Measurements from ENCODE around the gene PPP2R5B.
A peak's percentile ranks its signal among the peaks of the same experiment; 100 is the strongest.

Gene PPP2R5B

DNA sequence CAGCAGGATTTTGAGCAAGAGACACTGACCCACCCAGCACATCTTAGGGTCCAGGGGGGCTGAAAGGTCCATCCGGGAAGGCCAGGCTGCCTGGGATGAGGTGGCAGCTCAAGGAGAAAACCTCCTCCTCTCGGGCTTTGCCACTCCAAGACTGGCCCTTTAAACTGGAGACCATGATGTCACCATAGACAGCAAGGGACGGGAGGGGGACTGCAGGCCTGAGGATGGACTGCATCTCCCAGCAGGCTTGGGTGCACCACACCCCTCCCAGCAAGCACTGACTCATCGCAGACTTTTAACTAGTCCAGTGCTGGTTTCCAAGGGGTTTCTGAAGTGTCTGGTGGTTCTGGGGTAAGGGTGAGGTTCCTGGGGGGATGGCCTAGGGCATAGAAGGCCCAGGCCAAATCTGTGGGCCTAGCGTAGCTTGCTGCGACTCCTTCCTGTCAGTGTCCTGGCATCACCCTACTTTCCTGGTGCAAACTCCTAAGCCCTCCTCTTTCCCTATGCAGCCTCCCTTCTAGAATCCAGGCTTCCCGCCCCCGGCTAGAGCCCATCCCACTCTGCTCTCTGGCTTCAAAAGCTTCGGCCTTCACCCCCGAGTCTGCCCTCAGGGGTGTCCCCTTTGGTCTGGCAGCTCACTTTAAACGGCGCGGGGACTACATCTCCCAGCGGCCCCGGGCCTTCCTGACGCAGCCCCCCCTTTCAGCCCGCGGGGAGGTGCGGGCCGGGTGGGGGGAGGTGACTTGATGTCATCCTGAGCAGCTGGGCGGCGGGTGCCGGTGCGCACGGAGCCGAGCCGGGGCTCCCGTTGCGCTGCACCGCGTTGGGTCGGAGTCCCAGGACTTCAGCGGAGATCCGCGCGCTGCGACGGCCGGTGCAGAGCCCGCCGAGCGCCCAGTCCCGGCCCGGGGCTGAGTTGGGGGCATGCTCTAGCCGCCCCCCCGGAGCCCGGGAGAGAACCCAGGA lies at the start of gene PPP2R5B:
PPP2R5B (plus strand) TSS at position 746 of the 966 bp plus-strand sequence. CDS start 1,046 bp downstream, outside the sequence.
- peak; percentile 97 for TF ChIP-seq JUND (IDR thresholded peaks at IDR 0.05; ENCODE audit: low read depth)
- DNase-seq (ENCODE audit: low read depth in 1 of 2, low spot score in 1 of 2): peak; percentile 97 to 99
- in situ Hi-C loops (cut with HindIII; ENCODE audit: low pct_unique_long_range_greater_than_20kb, low sequenced_read_pairs): no loop called here

DNA sequence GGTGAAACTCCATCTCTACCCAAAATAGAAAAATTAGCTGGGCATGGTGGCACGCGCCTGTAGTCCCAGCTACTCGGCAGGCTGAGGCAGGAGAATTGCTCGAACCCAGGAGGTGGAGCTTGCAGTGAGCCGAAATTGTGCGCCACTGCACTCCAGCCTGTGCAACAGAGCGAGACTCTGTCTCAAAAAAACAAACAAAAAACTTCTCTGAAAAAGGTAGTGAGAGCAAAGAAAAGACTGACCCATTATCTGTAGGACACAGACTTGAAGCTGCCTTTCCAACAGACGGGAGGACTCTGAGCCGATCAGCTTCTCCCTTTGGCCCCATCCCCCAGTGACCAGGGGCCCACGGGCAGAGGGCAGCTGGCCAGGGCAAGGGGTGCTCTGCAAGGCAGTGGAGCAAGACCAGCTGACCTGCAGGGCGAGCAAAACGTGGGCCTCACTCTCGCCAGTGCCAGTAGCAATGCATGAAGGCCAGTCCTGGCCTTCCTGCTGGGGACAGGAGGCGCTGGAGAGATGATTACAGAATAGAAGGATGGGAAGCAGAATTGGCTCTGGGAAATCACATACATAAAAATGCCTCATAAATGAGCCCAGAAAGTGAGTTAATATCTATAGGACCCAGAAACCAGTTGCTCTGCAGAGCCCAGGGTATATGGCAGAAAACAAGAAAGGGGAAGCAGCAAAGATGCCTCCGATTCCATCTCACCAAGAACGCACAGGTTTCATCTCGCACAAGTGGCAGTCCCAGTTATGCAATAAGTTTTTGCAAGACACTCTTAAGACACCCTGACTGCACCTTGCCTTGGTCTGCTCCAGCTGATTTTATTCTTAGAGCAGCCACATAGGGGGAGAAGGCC lies 48.9 kb upstream of the PPP2R5B start:
- TF ChIP-seq JUND (IDR thresholded peaks at IDR 0.05; ENCODE audit: low read depth): no peak
- in situ Hi-C loops (cut with HindIII; ENCODE audit: low pct_unique_long_range_greater_than_20kb, low sequenced_read_pairs): no loop called here
- no peak for DNase-seq (ENCODE audit: low read depth in 1 of 2, low spot score in 1 of 2)

- in situ Hi-C loops (cut with HindIII; ENCODE audit: low pct_unique_long_range_greater_than_20kb, low sequenced_read_pairs): no loop called here
- TF ChIP-seq JUND (IDR thresholded peaks at IDR 0.05; ENCODE audit: low read depth): no peak
- no peak for DNase-seq (ENCODE audit: low read depth in 1 of 2, low spot score in 1 of 2)
Observed at GRCh38 chr11:64876229-64876750, 48.2 kb upstream of the PPP2R5B start.

DNA sequence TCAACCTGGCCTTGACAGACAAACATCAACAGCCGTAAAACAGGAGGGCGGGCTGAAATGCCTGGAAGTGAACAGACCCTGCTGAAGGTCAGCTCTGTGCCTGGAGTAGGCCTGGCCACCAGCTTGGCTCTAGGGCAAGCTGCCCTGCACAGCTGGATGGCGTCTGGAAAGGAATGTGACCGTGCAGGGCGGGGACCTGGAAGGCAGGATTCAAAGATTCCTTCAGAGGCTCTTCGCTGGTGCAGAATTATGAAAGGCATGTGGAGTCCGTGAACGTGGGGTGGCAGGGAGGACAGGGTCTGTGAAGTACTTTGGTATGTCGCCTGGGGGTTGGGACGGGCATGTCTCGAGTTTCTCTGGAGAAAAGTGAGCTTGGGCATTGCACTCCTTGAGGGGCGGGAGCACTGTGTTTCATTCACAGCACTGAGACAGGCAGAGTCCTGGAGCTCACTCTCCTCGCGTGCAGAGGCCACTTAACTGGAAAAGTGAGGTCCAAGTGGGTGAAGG lies 47.6 kb upstream of the PPP2R5B start:
- no peak for TF ChIP-seq JUND (IDR thresholded peaks at IDR 0.05; ENCODE audit: low read depth)
- peak; percentile 90 to 98 for DNase-seq (ENCODE audit: low read depth in 1 of 2, low spot score in 1 of 2)
- in situ Hi-C loops (cut with HindIII; ENCODE audit: low pct_unique_long_range_greater_than_20kb, low sequenced_read_pairs): no loop called here

- no peak for TF ChIP-seq JUND (IDR thresholded peaks at IDR 0.05; ENCODE audit: low read depth)
- in situ Hi-C loops (cut with HindIII; ENCODE audit: low pct_unique_long_range_greater_than_20kb, low sequenced_read_pairs): no loop called here
- DNase-seq (ENCODE audit: low read depth in 1 of 2, low spot score in 1 of 2): no peak
Observed at GRCh38 chr11:64877390-64878222, 46.9 kb upstream of the PPP2R5B start.

- in situ Hi-C loops (cut with HindIII; ENCODE audit: low pct_unique_long_range_greater_than_20kb, low sequenced_read_pairs): no loop called here
- no peak for DNase-seq (ENCODE audit: low read depth in 1 of 2, low spot score in 1 of 2)
- no peak for TF ChIP-seq JUND (IDR thresholded peaks at IDR 0.05; ENCODE audit: low read depth)
Observed at GRCh38 chr11:64878223-64878493, 46.3 kb upstream of the PPP2R5B start.

GRCh38 chr11:64878494-64879243 lies 45.8 kb upstream of the PPP2R5B start, which contains the start of gene EHD1:
Gene EHD1 (minus strand): TSS chr11:64878621. CDS start chr11:64878464, 157 bp downstream.
- TF ChIP-seq JUND (IDR thresholded peaks at IDR 0.05; ENCODE audit: low read depth): no peak
- DNase-seq (ENCODE audit: low read depth in 1 of 2, low spot score in 1 of 2): peak; percentile 98 to 99
- in situ Hi-C loops (cut with HindIII; ENCODE audit: low pct_unique_long_range_greater_than_20kb, low sequenced_read_pairs): no loop called here

DNA sequence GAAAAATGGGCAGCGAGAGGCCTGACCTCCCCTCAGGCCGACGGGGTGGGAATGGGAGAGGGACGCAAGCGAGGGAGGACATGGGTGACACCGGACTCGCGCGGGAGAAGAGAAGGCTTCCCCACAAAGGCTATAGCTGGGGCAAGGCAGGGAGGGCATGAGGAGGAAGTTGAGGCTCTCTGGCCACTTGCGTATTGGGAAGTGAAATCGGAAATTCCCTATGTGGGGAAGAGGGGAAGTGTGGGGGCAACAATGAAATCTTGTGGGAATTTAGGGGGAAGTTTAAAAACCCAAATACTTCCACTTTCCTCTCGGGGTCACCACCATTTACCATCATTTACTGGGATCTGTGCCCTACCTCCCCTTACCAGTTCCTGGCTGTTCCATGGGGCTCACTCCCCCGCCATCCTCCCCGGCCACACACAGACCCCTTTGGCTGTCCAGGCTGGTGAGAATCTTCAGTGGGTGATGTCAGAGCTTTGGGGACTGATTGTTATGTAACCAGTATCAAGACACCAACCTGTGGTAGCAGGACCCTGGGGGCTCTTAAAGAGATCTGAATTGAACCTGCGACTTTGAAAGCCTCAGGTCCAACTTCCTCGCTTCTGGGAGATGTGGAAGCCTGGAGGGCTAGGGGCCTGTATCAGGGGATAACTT lies 45.1 kb upstream of the PPP2R5B start:
- no peak for TF ChIP-seq JUND (IDR thresholded peaks at IDR 0.05; ENCODE audit: low read depth)
- no peak for DNase-seq (ENCODE audit: low read depth in 1 of 2, low spot score in 1 of 2)
- in situ Hi-C loops (cut with HindIII; ENCODE audit: low pct_unique_long_range_greater_than_20kb, low sequenced_read_pairs): no loop called here

DNA sequence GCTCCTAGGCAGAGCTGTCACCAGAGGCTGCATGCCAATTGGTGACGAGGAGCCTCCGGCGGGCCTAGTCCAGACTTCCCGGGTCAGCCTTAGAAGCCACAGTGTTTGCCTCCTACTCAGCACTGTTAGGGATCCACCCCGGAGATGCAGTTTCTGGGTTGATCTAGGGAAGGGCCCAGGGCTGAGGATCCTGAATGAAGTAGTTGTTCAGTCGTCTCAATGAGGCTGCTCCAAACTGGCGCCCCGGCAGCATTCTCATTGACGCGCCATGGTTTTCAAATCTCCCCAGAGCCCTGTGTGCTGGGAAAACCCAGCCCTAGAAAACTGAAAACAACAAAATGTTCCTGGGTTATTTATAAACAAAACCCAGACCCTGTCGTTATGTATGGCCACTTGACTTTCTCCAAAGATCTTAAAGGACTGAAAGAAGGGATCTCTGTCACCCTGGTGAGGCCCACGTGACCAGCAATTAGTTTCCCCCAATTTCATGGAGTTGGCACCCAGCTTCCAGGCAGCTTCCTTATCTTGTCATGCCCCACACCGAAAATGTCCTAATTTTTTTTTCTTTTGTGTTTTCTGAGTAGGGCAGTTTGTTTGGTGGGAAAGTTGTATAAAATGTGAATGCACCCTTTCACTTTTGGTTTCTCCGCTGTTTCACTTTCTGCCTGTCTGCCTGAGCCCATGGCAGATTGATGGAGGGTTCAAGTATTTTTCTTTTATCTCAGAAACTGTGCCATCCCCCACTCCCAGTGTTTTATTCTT lies 44.1 kb upstream of the PPP2R5B start:
- TF ChIP-seq JUND (IDR thresholded peaks at IDR 0.05; ENCODE audit: low read depth): no peak
- in situ Hi-C loops (cut with HindIII; ENCODE audit: low pct_unique_long_range_greater_than_20kb, low sequenced_read_pairs): no loop called here
- no peak for DNase-seq (ENCODE audit: low read depth in 1 of 2, low spot score in 1 of 2)

- no peak for DNase-seq (ENCODE audit: low read depth in 1 of 2, low spot score in 1 of 2)
- in situ Hi-C loops (cut with HindIII; ENCODE audit: low pct_unique_long_range_greater_than_20kb, low sequenced_read_pairs): no loop called here
- TF ChIP-seq JUND (IDR thresholded peaks at IDR 0.05; ENCODE audit: low read depth): no peak
Observed at GRCh38 chr11:64881476-64881875, 43.0 kb upstream of the PPP2R5B start.
